ENCODE results near the gene MAG. TPM values are rescaled to one million over a fixed set of nuclear protein-coding genes. Genes with fewer than 3 reads are reported as not detected.
"Not testable (repeated sequence)": the region's sequence is repeated elsewhere in the genome, so short reads cannot be mapped to it uniquely, and the experiment has no call there.

The MAG gene
- total RNA-seq, 1 donor from 2014 or later, result 0.47 TPM

DNA sequence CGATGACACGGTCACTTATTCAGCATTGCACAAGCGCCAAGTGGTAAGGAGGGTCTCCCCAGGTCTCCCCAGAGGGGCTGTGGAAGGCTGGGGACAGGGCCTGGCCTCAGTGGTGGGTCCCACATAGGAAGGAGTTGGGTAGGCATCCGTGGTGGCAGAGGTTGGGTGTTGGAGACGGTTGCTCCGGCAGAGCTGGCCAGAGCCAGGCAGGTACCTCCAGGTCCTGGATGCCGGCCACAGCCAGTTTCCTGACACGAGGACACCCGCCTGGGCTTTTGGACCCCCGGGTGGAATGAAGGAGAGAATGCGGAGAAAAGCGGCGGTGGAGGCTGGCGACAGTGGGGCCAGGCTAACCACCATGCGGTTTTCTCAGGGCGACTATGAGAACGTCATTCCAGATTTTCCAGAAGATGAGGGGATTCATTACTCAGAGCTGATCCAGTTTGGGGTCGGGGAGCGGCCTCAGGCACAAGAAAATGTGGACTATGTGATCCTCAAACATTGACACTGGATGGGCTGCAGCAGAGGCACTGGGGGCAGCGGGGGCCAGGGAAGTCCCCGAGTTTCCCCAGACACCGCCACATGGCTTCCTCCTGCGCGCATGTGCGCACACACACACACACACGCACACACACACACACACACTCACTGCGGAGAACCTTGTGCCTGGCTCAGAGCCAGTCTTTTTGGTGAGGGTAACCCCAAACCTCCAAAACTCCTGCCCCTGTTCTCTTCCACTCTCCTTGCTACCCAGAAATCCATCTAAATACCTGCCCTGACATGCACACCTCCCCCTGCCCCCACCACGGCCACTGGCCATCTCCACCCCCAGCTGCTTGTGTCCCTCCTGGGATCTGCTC, 54.5 kb downstream of the MAG start:
- DNase-seq, result no peak

DNA sequence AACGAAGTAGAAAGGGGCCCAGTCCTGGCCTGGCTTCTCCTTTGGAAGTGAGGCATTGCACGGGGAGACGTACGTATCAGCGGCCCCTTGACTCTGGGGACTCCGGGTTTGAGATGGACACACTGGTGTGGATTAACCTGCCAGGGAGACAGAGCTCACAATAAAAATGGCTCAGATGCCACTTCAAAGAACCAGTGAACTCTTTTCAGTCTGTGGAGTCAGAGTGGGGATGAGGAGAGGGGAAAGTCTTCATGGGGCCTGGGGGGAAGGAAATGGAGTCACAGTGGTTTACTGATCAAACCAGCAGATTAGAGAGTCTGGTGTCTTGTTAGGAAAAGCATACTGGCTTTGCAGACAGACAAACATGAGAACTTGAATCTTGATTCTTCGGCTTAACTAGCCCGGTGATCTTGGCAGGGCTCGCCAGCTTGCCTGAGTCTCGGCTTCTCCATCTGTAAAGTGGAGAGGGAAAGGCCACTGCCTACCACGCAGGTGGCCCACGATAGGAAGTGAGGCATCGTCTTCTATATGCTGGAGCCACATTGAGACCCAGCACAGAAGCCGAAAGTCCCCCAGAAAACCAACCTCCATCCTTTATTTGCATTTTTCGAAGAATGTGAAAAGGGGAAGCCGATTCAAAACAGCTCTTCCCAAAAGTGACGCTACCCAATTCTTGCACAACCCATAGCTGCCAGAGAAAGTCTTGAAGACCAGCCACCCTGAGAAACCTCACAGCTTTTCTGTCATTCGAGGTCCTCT, 55.4 kb downstream of the MAG start, which contains the start of gene FFAR1:
Gene FFAR1 (plus strand): TSS at position 732 of the 759 bp plus-strand sequence. CDS start 3,650 bp downstream, outside the sequence.
- no peak for DNase-seq

DNA sequence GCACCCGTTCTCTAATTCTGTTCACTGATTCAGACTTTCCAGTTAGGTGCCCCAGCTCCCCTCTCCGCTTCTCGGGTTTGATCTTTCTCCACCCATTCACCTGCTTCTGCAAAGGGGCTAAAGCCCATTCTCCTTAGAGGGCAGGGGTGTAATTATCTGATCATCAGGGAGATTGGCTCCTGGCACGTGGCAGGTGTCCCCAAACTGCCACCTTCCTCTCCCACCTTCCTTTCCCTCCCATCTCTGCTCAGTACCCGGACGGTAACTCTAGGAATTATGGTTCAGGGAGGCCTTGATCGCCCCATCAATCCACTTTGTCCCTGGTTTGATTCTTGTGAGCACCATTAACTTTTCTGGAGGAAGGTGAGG, 56.0 kb downstream of the MAG start:
- DNase-seq, result no peak

DNA sequence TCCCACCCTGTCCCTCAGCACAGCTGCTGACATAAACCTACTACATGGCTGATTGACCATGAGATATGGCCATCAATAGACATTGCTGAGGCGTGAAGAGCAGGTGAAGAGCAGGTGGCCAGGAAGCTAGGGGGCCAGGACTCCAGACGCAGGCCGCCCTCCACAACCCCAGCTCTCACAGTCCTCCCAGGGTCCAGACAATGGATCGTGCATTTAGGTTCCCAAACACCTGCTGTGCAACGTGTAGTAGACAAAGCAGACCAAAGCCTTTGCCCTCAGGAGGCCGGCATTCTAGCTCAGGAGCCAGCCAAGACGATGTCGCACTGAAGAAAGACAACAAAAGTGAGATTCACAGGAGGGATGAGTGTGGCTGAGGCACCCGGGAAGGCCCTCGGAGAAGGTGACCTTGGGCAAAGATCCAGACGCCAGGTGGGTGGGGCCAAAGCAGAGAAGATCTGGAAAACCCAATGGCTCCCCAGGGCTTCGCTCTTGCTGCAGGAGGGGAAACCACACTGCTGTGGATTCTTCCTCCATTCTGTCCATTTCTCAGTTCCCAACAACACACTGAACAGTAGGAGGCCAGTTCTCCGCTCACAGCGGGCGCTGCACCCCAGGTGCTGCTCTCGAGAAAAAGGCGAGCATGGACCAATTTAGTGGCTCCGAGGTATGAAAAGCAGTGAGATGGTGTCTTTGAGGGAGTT, 57.1 kb downstream of the MAG start:
- no peak for DNase-seq

DNA sequence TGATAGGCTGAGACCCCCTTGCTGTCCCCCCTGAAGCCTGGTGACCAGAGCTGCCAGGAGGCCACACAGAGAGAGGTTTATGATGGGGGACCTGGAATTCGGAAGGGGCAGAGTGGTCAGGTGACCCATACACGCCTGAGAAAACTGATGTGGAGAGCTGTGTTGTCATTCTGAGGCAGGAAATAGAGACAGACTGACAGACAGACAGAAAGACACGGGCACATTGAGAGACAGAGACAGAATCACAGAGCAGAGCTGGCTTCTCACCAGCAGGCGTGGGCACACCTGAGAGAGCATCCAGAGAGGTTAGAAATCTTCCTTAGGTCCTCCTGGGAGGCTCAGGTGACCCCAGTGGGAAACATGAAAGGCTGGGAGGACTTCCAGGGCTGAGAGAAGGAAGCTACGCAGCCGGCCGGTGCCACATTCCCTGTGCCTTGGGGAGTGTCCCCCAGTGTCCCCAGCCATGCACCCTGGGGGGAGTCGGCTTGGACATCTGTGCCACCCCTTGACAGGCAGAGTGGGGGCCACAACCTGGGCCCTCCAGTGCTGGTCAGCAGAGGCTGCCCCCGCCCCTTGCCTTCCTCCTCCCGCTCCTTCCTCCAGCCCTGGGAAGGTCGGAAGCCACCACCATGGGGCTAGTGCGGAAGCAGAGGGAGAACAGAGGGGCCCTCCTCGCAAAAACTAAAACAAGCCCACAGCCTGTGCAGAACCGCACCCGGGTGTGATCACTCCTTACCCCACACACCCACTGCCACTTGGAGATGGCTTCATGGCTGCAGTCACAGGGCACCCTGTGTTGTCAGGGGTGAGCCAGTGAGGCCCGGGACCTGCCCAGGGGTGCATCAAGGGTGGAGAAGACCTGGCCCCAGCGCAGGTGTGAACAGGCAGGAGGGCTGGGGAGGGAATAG, 57.9 kb downstream of the MAG start:
- DNase-seq, result no peak

DNA sequence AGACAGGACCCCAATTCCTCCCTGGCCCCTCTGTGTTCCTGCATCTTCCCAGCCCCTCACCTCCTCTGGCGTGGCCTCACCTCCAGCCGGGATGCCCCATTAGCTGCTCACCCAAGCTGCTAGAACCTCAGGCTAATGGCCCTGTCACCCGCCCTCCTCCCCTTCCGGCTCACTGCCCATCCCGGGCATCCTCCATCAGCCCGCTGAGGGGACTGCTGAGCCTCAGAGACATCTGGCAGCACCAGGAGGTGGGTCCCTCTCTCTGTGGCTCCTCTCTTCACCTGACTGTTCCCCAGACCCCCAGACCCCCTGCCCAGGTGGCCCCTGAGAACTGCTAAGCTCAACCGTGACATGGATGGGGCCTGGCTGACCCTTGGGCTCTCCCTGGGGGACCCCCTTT, 58.6 kb downstream of the MAG start:
- no peak for DNase-seq

DNA sequence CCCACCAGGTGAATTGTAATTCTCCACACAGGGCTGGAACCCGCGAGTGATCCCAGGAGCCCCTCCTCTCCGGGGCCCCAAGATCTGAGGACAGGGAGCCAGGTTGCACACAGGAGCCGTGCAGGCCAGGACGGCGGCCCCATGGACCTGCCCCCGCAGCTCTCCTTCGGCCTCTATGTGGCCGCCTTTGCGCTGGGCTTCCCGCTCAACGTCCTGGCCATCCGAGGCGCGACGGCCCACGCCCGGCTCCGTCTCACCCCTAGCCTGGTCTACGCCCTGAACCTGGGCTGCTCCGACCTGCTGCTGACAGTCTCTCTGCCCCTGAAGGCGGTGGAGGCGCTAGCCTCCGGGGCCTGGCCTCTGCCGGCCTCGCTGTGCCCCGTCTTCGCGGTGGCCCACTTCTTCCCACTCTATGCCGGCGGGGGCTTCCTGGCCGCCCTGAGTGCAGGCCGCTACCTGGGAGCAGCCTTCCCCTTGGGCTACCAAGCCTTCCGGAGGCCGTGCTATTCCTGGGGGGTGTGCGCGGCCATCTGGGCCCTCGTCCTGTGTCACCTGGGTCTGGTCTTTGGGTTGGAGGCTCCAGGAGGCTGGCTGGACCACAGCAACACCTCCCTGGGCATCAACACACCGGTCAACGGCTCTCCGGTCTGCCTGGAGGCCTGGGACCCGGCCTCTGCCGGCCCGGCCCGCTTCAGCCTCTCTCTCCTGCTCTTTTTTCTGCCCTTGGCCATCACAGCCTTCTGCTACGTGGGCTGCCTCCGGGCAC, 59.6 kb downstream of the MAG start:
- DNase-seq, result no peak

DNA sequence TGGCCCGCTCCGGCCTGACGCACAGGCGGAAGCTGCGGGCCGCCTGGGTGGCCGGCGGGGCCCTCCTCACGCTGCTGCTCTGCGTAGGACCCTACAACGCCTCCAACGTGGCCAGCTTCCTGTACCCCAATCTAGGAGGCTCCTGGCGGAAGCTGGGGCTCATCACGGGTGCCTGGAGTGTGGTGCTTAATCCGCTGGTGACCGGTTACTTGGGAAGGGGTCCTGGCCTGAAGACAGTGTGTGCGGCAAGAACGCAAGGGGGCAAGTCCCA, 60.2 kb downstream of the MAG start:
- no peak for DNase-seq

DNA sequence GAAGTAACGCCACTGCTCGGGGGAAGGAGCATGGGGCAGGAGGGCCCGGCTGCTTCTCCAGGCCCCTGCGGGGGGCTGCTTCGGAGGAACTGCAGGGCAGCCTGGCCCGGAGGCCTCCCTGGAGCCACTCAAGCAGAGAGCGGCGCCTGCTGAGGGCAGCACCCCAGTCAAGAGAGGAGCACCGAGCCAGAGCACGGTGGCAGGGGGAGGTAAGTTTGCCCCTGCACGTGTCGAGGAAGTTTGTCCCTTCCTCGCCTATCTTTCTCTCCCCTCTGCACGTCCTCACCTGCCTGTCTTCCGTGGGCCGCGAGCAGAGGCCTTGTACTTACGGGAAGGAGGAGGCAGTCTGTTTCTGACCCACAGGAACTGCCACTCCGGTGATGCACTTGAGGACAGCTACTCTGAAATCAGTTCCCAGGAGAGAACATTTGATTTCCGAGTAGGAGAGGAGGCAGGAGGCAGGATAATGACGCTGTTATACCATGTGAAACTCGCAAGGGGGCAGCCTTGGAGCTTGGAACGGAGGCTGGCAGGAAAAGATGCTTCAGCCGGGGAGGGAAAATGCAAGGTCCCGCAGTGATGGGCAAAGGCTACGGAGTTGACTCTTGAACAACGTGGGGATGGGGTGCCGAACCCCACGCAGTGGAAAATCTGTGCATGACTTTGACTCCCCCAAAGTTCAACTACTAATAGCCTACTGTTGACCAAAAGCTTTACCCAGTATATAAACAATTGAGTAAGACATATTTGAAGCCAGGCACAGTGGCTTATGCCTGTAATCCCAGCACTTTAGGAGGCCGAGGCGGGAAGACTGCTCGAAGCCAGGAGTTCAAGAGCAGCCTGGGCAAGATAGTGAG, 60.7 kb downstream of the MAG start:
- peak; percentile 38 for DNase-seq

DNA sequence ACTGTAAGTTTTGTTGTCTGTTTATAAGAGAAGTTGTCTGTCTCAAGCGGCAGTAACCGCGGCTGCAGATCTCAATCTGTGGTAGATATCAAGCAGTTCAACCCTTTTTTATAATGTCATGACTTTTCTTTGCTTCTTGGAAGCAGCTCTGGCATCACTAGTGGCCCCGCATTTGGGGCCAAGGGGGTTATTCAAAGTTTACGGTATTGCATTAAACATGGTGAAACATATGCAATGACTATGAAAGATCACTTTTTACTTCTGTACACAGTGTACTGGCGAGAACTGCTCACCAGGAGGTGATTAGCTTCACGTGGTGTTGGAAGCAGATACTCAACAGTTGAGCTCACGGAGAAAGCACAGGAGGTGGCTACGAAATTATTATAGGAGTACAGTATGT, 61.7 kb downstream of the MAG start:
- no peak for DNase-seq

DNA sequence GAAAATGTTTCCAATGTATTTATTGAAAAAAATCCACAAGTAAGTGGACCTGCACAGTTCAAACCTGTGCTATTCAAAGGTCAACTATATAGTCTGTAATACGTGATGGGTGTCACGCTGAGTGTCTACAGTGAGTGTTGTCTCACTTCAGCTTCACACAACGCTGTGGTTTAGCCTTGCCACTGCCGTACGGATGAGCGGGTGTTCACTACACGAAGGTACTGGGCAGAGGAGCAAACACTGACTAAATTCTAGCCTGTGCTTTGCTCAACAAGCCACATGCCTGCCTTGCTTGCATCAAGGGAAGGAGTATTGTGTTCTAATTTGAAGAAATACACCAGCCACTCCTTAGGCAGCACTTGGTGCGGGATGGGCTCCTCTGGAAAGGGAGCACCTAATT, 62.9 kb downstream of the MAG start:
- no peak for DNase-seq

DNA sequence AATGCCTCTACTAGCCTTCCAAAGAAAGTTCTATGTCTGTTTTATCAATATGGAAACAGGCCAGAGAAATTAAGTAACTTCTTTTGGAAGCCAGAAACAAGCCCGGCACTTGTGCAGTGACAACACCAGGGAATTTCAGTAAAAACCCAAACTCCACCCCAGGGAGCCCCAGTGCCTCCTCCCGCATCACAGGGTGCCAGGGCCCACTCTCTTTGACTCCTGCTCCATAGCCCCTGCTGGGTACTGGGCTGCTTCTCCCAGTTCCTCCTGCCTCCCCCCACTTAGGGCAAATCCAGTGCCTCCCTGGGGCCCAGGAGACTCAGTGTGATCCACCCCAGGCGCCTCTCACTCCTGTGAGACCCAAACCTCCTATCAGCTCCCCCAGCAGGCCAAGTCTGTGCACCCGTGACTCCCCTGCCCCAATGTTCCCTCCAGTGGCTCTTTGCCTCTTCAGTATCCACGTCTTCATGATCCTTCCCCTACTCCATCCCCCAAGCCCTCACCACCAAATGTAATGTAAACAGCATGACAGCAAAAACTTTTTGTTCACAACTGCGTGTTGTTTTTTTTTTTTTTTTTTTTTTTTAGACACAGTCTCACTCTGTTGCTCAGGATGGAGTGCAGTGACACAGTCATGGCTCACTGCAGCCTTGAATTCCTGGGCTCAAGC, 64.0 kb downstream of the MAG start:
- DNase-seq, result no peak

DNA sequence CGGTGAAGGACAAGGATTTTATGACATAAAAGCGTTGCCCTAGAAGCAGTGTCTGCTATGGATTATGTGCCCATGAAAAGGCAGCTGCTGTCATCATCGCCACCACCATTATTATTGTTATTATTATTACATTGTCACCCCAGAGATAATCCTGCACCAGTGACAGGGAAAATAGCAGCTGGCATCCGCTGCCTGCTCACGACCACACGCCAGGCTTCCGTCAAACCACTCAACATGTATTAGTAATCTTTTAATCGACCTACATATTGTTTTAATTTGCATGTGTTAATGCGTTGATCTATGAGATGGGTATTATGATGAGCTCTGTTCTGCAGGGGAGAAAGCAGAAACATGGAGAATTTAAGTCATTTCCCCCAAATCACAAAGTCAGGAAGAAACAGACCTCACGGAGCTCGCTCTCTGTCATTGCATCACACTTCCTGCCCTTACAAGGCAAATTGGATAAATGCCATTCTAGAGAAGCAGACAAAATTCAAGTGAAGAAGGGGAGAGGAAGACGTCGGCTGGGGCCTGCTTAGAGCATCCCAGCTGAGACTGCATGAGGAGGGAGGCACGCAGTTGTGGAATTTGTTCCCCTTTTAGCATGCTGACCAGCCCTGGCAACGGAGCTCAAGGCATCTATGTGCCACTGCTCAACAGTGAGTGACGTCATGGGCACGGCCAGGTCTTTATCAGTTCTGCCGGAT, 66.1 kb downstream of the MAG start, which contains the start of gene FFAR3:
Gene FFAR3 (plus strand): TSS at position 594 of the 707 bp plus-strand sequence. CDS start 431 bp downstream, outside the sequence.
- DNase-seq, result no peak

DNA sequence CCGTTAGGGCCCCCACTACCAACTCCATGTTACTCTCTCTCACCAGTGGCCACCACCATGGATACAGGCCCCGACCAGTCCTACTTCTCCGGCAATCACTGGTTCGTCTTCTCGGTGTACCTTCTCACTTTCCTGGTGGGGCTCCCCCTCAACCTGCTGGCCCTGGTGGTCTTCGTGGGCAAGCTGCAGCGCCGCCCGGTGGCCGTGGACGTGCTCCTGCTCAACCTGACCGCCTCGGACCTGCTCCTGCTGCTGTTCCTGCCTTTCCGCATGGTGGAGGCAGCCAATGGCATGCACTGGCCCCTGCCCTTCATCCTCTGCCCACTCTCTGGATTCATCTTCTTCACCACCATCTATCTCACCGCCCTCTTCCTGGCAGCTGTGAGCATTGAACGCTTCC, 66.9 kb downstream of the MAG start:
- DNase-seq, result not testable (repeated sequence)

DNA sequence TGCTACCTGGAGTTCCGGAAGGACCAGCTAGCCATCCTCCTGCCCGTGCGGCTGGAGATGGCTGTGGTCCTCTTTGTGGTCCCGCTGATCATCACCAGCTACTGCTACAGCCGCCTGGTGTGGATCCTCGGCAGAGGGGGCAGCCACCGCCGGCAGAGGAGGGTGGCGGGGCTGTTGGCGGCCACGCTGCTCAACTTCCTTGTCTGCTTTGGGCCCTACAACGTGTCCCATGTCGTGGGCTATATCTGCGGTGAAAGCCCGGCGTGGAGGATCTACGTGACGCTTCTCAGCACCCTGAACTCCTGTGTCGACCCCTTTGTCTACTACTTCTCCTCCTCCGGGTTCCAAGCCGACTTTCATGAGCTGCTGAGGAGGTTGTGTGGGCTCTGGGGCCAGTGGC, 67.4 kb downstream of the MAG start:
- DNase-seq, result not testable (repeated sequence)

DNA sequence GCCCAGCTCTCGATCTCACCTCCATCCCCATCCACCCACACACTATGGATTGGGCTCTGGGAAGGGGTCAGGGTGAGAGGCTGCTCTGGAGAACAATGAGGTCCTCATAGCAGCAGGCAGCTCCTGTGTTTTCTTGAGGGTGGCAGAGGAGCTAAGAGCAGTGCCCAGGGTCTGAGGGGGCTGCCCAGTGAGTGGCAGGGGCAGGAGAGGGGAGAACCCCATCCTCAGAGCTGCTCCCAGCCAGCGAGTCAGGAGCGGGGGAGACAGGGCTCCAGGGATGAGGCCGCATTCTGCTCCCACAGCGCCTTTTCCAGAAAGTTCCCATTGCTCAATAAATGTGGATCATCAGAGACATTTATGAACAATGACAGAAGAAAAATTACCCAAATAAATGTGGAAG, 68.1 kb downstream of the MAG start:
- DNase-seq, result not testable (repeated sequence)

DNA sequence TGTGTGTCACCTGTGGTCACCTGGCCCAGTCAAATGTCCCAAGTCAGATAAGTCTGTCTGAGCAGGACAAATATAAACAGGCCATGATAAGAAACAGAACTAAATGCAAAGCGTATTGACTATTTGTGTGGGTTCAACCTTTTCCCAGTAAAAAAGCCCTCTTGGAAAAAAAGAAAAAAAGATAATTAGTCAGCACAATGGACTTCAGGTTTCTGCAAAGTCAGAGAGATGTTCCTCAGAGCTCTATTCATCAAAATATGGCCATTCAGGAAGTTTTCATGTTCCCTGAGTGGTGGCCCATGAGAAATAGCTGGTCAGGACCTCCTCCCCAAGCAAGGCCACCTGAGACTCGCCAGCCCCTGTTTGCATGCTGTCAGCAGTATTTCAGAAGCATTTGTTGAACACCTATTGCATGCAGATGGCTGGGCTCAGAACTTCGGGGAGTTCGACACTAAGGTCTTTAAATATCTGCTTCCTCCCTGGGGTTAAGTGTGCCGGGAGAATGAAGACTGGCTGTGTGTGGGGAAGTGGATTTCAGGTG, 69.0 kb downstream of the MAG start:
- DNase-seq, result no peak

DNA sequence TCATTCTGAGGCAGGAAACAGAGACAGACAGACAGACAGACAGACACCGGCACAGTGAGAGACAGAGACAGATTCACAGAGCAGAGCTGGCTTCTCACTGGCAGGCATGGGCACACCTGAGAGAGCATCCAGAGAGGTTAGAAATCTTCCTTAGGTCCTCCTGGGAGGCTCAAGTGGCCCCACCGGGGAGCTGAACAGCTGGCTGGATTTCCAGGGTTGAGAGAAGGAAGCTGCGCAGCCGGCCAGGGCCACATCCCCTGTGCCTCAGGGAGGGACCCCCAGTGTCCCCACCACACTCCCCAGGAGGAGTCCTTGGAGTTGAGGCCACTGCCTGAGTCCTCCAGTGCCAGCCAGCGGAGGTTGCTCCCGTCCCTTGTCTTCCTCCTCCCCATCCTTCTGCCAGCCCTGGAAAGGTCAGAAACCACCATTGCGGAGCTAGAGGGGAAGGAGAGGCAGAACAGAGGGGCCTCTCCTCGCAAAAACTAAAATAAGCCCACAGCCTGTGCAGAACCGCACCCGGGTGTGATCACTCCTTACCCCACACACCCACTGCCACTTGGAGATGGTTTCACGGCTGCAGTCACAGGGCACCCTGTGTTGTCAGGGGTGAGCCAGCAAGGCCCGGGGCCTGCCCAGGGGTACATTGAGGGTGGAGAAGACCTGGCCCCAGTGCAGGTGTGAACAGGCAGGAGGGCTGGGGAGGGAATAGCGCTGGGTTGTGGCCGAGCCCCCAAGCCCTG, 70.5 kb downstream of the MAG start:
- DNase-seq, result no peak
